Mesendoderm (in vitro differentiated cells): Measurements from ENCODE around the gene KRTAP12-3.
"Not testable (repeated sequence)": the region's sequence is repeated elsewhere in the genome, so short reads cannot be mapped to it uniquely, and the experiment has no call there.

Experiments used
- DNase-seq: peaks from one replicate; pipeline ENCODE4 v3.0.0; 2013
- H2AK5ac ChIP-seq: 2 replicates; pipeline ENCODE4 v1.6.1; 2013; ENCODE audit warnings: low read length, inconsistent platforms
- H2BK120ac ChIP-seq: 2 replicates; pipeline ENCODE4 v1.6.1; 2013; ENCODE audit warnings: low read depth, mild to moderate bottlenecking, low read length, moderate library complexity, mixed read lengths
- H2BK15ac ChIP-seq: replicated peaks from 2 replicates; pipeline ENCODE4 v1.6.1; 2013; ENCODE audit warnings: low read depth, mild to moderate bottlenecking, moderate library complexity
- H2BK5ac ChIP-seq: 2 replicates; pipeline ENCODE4 v1.6.1; 2013; ENCODE audit warnings: low read length, inconsistent platforms
- H3K18ac ChIP-seq: 2 replicates; pipeline ENCODE4 v1.6.1; 2013; ENCODE audit warnings: mild to moderate bottlenecking, low read length, mixed read lengths
- H3K23ac ChIP-seq: one replicate; pipeline ENCODE4 v1.6.1; 2013; ENCODE audit warnings: low read length
- H3K27ac ChIP-seq: 2 replicates; pipeline ENCODE4 v1.5.1; 2013; ENCODE audit warnings: low read depth, mild to moderate bottlenecking, inconsistent platforms, low read length, moderate library complexity
- H3K27me3 ChIP-seq: 2 replicates; pipeline ENCODE4 v1.6.1; 2013; ENCODE audit warnings: low read length, control low read depth, mild to moderate bottlenecking, inconsistent platforms; ENCODE audit not compliant: insufficient read depth, poor library complexity
- H3K36me3 ChIP-seq: 2 replicates; pipeline ENCODE4 v1.6.1; 2013; ENCODE audit warnings: low read length, inconsistent platforms; ENCODE audit not compliant: control insufficient read depth, insufficient read depth
- H3K4ac ChIP-seq: one replicate; pipeline ENCODE4 v1.6.1; 2013; ENCODE audit warnings: low read depth, mild to moderate bottlenecking, low read length, moderate library complexity
- H3K4me1 ChIP-seq: 2 replicates; pipeline ENCODE4 v1.6.1; 2013; ENCODE audit warnings: low read depth, low read length, inconsistent platforms; ENCODE audit not compliant: control insufficient read depth
- H3K4me2 ChIP-seq: 2 replicates; pipeline ENCODE4 v1.6.1; 2013; ENCODE audit warnings: low read length
- H3K4me3 ChIP-seq: 2 replicates; pipeline ENCODE4 v1.5.1; 2013; ENCODE audit warnings: mild to moderate bottlenecking, low read length
- H3K56ac ChIP-seq: one replicate; pipeline ENCODE4 v1.6.1; 2013; ENCODE audit warnings: low read length
- H3K79me1 ChIP-seq: 2 replicates; pipeline ENCODE4 v1.6.1; 2013; ENCODE audit warnings: low read length, inconsistent platforms
- H3K79me2 ChIP-seq: 2 replicates; pipeline ENCODE4 v1.6.1; 2013; ENCODE audit warnings: mild to moderate bottlenecking, low read length; ENCODE audit not compliant: control insufficient read depth, insufficient read depth
- H3K9ac ChIP-seq: 2 replicates; pipeline ENCODE4 v1.6.1; 2013; ENCODE audit warnings: low read length, inconsistent platforms
- H4K5ac ChIP-seq: one replicate; pipeline ENCODE4 v1.6.1; 2013; ENCODE audit warnings: low read length
- H4K8ac ChIP-seq: one replicate; pipeline ENCODE4 v1.6.1; 2013; ENCODE audit warnings: low read depth, mild to moderate bottlenecking, control low read depth, low read length, moderate library complexity
- WGBS: extraction: QIAGEN DNeasy Blood & Tissue Kit; methylation state at CpG from one replicate; pipeline ENCODE4 v1.1.7; 2013; ENCODE audit warnings: low lambda C conversion rate, missing lambda C conversion rate; ENCODE audit not compliant: insufficient coverage; ENCODE audit errors: extremely low coverage; 5-methylcytosine and 5-hydroxymethylcytosine counted together

The KRTAP12-3 gene

GRCh38 chr21:44656868-44657267 lies 864 bp upstream of the KRTAP12-3 start:
- no peak overlapping the region for H2BK120ac ChIP-seq
- no peak overlapping the region for H3K23ac ChIP-seq
- no peak overlapping the region for H2AK5ac ChIP-seq
- no peak overlapping the region for H3K4me2 ChIP-seq
- no CpG with 5 or more reads among the region's 1 CpG for whole genome bisulfite sequencing
- H3K4ac ChIP-seq: no peak overlapping the region
- H3K18ac ChIP-seq: no peak overlapping the region
- no peak overlapping the region for H3K27ac ChIP-seq
- H2BK5ac ChIP-seq: no peak overlapping the region
- H3K27me3 ChIP-seq: no peaks in the 10 kb centered on the region
- H3K4me1 ChIP-seq: peaks cover 2% of the 10 kb centered on the region
- H3K56ac ChIP-seq: no peak overlapping the region
- H2BK15ac ChIP-seq: no peak overlapping the region
- no peak overlapping the region for H4K5ac ChIP-seq
- no peaks in the 10 kb centered on the region for H3K36me3 ChIP-seq
- no peaks in the 10 kb centered on the region for H3K79me2 ChIP-seq
- no peak for DNase-seq
- H3K9ac ChIP-seq: no peak overlapping the region
- H4K8ac ChIP-seq: no peak overlapping the region
- H3K4me3 ChIP-seq: no peak overlapping the region
- H3K79me1 ChIP-seq: no peaks in the 10 kb centered on the region

DNA sequence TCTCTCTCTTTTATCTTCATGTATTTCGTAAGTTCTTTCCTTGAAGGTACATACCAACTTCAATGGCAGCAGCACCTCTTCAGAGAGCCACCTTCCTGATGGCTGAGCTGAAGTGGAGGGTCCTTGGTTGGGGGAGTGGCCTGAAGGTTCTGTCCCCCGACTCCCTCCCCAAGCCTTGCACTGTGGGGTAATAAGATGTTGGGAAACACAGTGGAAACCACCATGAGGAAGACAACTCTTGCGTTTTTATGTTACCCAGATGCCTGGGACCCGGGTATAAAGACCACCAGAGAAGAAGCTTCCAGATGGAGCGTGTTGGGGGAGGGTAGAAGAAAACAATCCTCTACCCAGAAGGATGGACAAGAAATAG lies 794 bp downstream of the KRTAP12-3 start:
- Histone ChIP-seq H3K18ac (no peak overlapping the region), H3K36me3 (no peaks in the 10 kb centered on the region), H3K23ac (no peak overlapping the region), H3K4me1 (peaks cover 2% of the 10 kb centered on the region), H2BK5ac (no peak overlapping the region), H3K79me1 (no peaks in the 10 kb centered on the region), H3K4me2 (no peak overlapping the region), H3K79me2 (no peaks in the 10 kb centered on the region), H3K56ac (no peak overlapping the region), H2BK15ac (no peak overlapping the region), H2BK120ac (no peak overlapping the region), H3K27me3 (no peaks in the 10 kb centered on the region), H3K4ac (no peak overlapping the region), H3K9ac (no peak overlapping the region), H4K5ac (no peak overlapping the region), H3K4me3 (no peak overlapping the region), H4K8ac (no peak overlapping the region), H3K27ac (no peak overlapping the region), H2AK5ac (no peak overlapping the region)
- no CpG with 5 or more reads among the region's 5 CpGs for WGBS
- no peak for DNase-seq

- no peak overlapping the region for H3K27ac ChIP-seq
- H3K79me1 ChIP-seq: no peaks in the 10 kb centered on the region
- peaks cover 2% of the 10 kb centered on the region for H3K4me1 ChIP-seq
- H2BK120ac ChIP-seq: no peak overlapping the region
- H2BK15ac ChIP-seq: no peak overlapping the region
- H3K36me3 ChIP-seq: no peaks in the 10 kb centered on the region
- peak overlapping the region; percentile 82 for H2AK5ac ChIP-seq
- H4K5ac ChIP-seq: no peak overlapping the region
- peak overlapping the region; percentile 70 for H3K56ac ChIP-seq
- H4K8ac ChIP-seq: no peak overlapping the region
- no peak overlapping the region for H3K4me2 ChIP-seq
- no peak overlapping the region for H3K9ac ChIP-seq
- H3K18ac ChIP-seq: no peak overlapping the region
- no peak overlapping the region for H3K23ac ChIP-seq
- H3K4ac ChIP-seq: no peak overlapping the region
- H3K27me3 ChIP-seq: no peaks in the 10 kb centered on the region
- no CpG with 5 or more reads among the region's 11 CpGs for WGBS
- DNase-seq: no peak
- H3K79me2 ChIP-seq: no peaks in the 10 kb centered on the region
- H2BK5ac ChIP-seq: no peak overlapping the region
- no peak overlapping the region for H3K4me3 ChIP-seq
Observed at GRCh38 chr21:44658913-44659595, 1.3 kb downstream of the KRTAP12-3 start.

GRCh38 chr21:44661567-44661966 lies 3.8 kb downstream of the KRTAP12-3 start:
- H3K27me3 ChIP-seq, H3K79me1 ChIP-seq, H2BK120ac ChIP-seq, H3K56ac ChIP-seq, H3K9ac ChIP-seq, H3K36me3 ChIP-seq, H2BK5ac ChIP-seq, H3K4ac ChIP-seq, H3K4me1 ChIP-seq, H3K23ac ChIP-seq, H3K4me2 ChIP-seq, H3K18ac ChIP-seq, H4K8ac ChIP-seq, H2AK5ac ChIP-seq, H2BK15ac ChIP-seq, H3K79me2 ChIP-seq, H4K5ac ChIP-seq, H3K4me3 ChIP-seq, H3K27ac ChIP-seq: not testable (repeated sequence)
- WGBS: no CpG with 5 or more reads among the region's 7 CpGs
- DNase-seq: peak; percentile 58

DNA sequence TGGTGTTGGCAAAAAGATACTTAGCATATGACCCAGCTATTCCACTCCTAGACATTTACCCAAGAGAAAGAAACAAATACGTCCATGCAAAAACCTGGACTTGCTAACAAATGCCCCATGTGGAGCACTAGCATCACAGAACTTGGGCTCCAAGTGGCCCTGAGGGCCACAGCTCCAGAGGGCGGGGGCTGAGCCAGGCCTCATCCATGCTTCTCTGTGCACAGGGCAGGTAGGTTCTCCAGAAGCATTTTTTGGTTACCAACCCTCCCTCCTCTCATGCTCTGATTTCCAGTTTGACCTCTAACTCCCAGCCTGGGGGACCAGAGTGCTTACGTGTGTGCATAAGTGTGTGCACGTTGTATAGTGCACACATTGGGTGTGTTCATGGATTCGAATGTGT lies 7.0 kb downstream of the KRTAP12-3 start:
- no peak overlapping the region for H3K56ac ChIP-seq

More for the DNA sequence above, 7.0 kb downstream of the KRTAP12-3 start:
- no peaks in the 10 kb centered on the region for H3K79me2 ChIP-seq
- no peak overlapping the region for H3K4me2 ChIP-seq
- H2BK120ac ChIP-seq: no peak overlapping the region
- H2AK5ac ChIP-seq: no peak overlapping the region
- H3K4me1 ChIP-seq: no peaks in the 10 kb centered on the region
- no peaks in the 10 kb centered on the region for H3K36me3 ChIP-seq
- WGBS: no CpG with 5 or more reads among the region's 5 CpGs
- DNase-seq: no peak
- H3K9ac ChIP-seq: no peak overlapping the region
- no peak overlapping the region for H3K18ac ChIP-seq
- H3K4me3 ChIP-seq: no peak overlapping the region
- H4K5ac ChIP-seq: no peak overlapping the region
- no peak overlapping the region for H3K4ac ChIP-seq
- no peak overlapping the region for H4K8ac ChIP-seq
- H2BK5ac ChIP-seq: no peak overlapping the region
- H3K23ac ChIP-seq: no peak overlapping the region
- no peak overlapping the region for H3K27ac ChIP-seq
- no peak overlapping the region for H2BK15ac ChIP-seq
- H3K27me3 ChIP-seq: no peaks in the 10 kb centered on the region
- H3K79me1 ChIP-seq: no peaks in the 10 kb centered on the region
